Measurements from ENCODE around the gene CTU1.
A peak's percentile ranks its signal among the peaks of the same experiment; 100 is the strongest.

DNA sequence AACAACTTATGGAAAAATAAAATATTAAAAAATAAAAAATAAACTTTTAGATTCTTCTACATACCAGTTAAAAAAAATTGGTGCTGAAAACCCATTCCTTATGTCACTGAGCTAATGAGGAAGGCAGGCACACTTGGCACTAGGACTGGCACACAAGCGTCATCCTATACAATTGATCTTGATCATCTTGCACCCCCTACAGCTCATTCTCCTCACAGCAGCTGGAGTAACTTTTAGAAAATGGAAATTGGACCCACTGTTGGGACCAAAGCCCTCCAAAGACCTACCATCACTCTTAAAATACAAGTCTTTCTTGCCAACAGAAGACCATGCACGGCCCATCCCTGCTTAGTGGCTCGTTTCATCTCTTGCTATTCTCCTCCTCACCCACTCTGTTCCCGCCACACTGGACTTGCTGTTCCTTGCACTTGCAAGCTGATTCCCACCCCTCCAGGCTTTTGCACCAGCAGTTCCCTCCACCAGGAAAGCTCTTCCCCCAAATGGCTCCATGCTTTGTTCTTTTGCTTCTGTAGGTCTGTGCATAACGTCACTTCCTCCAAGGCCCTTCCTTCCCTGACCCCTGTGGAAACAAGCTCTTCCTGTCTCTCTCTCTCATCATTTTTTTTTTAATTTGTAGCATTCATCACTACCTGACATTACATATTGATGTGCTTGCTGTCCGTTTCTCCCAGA is 11.6 kb downstream of the CTU1 start:
- TF ChIP-seq, protein P1, sequence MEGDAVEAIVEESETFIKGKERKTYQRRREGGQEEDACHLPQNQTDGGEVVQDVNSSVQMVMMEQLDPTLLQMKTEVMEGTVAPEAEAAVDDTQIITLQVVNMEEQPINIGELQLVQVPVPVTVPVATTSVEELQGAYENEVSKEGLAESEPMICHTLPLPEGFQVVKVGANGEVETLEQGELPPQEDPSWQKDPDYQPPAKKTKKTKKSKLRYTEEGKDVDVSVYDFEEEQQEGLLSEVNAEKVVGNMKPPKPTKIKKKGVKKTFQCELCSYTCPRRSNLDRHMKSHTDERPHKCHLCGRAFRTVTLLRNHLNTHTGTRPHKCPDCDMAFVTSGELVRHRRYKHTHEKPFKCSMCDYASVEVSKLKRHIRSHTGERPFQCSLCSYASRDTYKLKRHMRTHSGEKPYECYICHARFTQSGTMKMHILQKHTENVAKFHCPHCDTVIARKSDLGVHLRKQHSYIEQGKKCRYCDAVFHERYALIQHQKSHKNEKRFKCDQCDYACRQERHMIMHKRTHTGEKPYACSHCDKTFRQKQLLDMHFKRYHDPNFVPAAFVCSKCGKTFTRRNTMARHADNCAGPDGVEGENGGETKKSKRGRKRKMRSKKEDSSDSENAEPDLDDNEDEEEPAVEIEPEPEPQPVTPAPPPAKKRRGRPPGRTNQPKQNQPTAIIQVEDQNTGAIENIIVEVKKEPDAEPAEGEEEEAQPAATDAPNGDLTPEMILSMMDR (IDR thresholded peaks at IDR 0.05), result peak; percentile 6; the same call in 1 of the 2 replicates
- TF ChIP-seq POLR2AphosphoS5 (IDR thresholded peaks at IDR 0.05; ENCODE audit: low read depth, low read length), result no peak
- TF ChIP-seq SIN3A (IDR thresholded peaks at IDR 0.05; ENCODE audit: borderline replicate concordance, insufficient read depth, low read depth, low read length), result no peak
- TF ChIP-seq, protein P2, sequence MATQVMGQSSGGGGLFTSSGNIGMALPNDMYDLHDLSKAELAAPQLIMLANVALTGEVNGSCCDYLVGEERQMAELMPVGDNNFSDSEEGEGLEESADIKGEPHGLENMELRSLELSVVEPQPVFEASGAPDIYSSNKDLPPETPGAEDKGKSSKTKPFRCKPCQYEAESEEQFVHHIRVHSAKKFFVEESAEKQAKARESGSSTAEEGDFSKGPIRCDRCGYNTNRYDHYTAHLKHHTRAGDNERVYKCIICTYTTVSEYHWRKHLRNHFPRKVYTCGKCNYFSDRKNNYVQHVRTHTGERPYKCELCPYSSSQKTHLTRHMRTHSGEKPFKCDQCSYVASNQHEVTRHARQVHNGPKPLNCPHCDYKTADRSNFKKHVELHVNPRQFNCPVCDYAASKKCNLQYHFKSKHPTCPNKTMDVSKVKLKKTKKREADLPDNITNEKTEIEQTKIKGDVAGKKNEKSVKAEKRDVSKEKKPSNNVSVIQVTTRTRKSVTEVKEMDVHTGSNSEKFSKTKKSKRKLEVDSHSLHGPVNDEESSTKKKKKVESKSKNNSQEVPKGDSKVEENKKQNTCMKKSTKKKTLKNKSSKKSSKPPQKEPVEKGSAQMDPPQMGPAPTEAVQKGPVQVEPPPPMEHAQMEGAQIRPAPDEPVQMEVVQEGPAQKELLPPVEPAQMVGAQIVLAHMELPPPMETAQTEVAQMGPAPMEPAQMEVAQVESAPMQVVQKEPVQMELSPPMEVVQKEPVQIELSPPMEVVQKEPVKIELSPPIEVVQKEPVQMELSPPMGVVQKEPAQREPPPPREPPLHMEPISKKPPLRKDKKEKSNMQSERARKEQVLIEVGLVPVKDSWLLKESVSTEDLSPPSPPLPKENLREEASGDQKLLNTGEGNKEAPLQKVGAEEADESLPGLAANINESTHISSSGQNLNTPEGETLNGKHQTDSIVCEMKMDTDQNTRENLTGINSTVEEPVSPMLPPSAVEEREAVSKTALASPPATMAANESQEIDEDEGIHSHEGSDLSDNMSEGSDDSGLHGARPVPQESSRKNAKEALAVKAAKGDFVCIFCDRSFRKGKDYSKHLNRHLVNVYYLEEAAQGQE (IDR thresholded peaks at IDR 0.05; ENCODE audit: insufficient read depth in 1 of 2, low read depth in 2 of 2, low read length in 1 of 2), result no peak

Measured in Panc1 (cell line).